Medulla oblongata (tissue), 1 donor: ENCODE data around the gene SNAP47.

Experiments used
- DNase-seq: peaks from one replicate; pipeline ENCODE4 v3.0.0-alpha.2; 2015; ENCODE audit errors: extremely low spot score

SNAP47 gene

GRCh38 chr1:227797144-227797543 lies 61.9 kb downstream of the SNAP47 start:
- no peak for DNase-seq

- no peak for DNase-seq
Observed at GRCh38 chr1:227797625-227798024, 62.4 kb downstream of the SNAP47 start.

GRCh38 chr1:227798078-227798802 lies 63.0 kb downstream of the SNAP47 start:
- no peak for DNase-seq

DNA sequence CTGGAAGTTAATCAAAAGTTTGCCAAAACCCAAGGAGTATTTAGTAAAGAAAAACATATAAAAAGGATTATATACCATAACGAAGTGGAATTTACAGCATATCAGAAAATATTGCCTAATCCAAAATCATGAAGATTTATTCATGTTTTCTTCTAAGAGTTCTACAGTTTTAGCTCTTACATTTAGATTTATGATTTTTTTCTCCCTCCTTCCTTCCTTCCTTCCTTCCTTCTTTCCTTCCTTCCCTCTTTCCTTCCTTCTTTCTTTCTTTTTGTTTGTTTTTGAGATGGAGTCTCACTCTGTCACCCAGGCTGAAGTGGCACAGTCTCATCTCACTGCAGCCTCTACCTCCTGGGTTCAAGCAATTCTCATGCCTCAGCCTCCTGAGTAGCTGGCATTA lies 64.5 kb downstream of the SNAP47 start:
- no peak for DNase-seq

- no peak for DNase-seq
Observed at GRCh38 chr1:227803933-227804332, 68.7 kb downstream of the SNAP47 start.

- DNase-seq, result no peak
Observed at GRCh38 chr1:227805606-227806197, 70.5 kb downstream of the SNAP47 start.

DNA sequence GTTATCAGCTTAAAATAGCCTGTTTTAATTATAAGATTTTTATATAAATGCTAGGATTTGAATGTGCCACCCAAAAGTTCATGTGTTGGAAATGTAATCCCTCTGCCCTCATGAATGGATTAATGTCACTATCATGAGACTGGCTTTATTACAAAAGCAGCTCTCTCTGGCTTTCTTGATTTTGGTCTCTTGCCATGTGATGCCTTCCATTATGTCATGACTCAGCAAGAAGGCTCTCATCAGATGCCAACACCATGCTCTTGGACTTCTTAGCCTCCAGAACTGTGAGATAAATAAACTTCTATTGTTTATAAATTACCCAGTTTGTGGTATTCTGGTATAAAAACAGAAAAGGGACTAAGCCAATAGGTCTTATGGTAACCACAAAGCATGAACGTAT lies 73.3 kb downstream of the SNAP47 start:
- DNase-seq, result no peak

- no peak for DNase-seq
Observed at GRCh38 chr1:227809026-227809425, 73.8 kb downstream of the SNAP47 start.

GRCh38 chr1:227813962-227814361 lies 78.7 kb downstream of the SNAP47 start:
- DNase-seq, result no peak

GRCh38 chr1:227815468-227816409 lies 80.5 kb downstream of the SNAP47 start, which contains the start of gene PRSS38:
Gene PRSS38 (plus strand): TSS chr1:227815675. CDS start chr1:227815717, 42 bp downstream.
- DNase-seq, result no peak

- DNase-seq, result no peak
Observed at GRCh38 chr1:227816750-227817446, 81.7 kb downstream of the SNAP47 start.

GRCh38 chr1:227823537-227823936 lies 88.3 kb downstream of the SNAP47 start:
- DNase-seq, result no peak

DNA sequence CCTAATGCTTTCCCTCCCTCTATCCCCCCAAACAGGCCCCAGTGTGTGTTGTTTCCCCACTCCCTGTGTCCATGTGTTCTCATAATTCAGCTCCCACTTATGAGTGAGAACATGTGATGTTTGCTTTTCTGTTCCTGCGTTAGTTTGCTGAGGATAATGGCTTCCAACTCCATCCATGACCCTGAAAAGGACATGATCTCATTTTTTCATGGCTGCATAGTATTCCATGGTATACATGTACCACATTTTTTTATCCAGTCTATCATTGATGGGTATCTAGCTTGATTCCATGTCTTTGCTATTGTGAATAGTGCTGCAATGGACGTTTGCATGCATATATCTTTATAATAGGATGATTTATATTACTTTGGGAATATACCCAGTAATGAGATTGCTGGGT lies 89.0 kb downstream of the SNAP47 start:
- DNase-seq, result no peak

- no peak for DNase-seq
Observed at GRCh38 chr1:227828786-227829185, 93.6 kb downstream of the SNAP47 start.
